ENCODE data around the gene FOXD3.

DNA sequence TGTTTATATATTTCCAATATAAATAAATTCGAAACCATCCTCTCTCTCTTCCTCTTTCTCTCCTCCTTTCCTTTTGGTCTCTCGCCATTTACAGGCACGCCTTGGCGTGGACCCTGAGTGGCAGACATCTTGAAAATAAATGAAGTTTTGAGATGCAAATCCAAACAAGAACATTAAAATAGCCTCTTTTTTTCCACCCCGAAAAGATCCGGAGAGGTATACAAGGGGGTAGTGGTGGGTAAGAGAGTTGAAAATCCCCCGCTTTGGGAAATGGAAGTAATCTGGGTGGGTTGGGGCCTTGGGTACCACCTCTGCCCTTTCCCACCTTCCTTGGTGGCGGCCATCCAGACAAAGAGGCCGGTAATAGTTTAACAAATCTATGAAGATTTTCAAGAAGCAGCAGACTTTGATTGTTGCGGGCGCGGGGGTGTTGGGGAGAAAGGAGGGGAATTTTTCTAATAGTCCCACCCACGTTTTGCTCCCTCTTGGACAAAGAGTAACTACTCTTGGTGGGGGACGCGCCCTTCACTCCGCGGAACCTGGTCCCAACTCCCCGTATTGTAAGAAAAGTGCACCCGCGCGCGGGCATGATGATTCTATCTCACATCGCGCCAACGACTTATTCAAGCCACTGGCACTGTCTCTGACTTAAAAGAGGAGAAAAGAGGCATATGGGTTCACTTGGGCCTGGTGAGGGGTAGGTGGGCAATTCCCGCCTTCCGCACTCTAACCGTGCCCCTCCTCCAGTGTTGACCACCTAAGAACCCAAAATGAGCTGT, 4.0 kb upstream of the FOXD3 start:
- TF ChIP-seq CTCF (IDR thresholded peaks at IDR 0.05; ENCODE audit: low read depth, low read length, poor library complexity, severe bottlenecking), result no peak
- TF ChIP-seq EZH2phosphoT487 (IDR thresholded peaks at IDR 0.05; ENCODE audit: borderline replicate concordance, low read length), result no peak

All from DOHH2 (cell line).